ENCODE measurements around the gene LARGE1.

DNA sequence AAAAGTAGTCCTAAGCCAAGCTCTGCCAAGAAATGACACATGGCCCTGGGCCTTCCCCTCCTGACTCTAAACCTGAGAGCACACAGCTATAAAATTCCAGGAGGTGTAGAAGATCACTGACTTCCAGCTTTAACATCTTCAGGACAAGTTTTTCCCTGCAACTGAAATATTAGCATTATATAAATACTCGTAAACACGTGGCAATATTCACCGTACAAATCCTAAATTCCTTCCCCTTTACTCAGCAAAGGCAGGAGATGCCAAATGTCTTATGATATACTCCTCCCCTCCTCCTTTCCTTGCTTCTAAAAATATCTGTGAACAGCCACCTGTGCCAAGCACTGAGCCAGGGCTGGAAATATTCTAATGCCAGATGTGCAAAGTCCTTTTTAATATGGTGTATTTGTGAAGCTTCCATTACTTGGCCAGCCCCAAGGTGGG is 194.0 kb downstream of the LARGE1 start:
- TF ChIP-seq, protein P1, sequence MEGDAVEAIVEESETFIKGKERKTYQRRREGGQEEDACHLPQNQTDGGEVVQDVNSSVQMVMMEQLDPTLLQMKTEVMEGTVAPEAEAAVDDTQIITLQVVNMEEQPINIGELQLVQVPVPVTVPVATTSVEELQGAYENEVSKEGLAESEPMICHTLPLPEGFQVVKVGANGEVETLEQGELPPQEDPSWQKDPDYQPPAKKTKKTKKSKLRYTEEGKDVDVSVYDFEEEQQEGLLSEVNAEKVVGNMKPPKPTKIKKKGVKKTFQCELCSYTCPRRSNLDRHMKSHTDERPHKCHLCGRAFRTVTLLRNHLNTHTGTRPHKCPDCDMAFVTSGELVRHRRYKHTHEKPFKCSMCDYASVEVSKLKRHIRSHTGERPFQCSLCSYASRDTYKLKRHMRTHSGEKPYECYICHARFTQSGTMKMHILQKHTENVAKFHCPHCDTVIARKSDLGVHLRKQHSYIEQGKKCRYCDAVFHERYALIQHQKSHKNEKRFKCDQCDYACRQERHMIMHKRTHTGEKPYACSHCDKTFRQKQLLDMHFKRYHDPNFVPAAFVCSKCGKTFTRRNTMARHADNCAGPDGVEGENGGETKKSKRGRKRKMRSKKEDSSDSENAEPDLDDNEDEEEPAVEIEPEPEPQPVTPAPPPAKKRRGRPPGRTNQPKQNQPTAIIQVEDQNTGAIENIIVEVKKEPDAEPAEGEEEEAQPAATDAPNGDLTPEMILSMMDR (IDR thresholded peaks at IDR 0.05) = no peak
- TF ChIP-seq POLR2AphosphoS5 (IDR thresholded peaks at IDR 0.05) (no peak), POLR2A (IDR thresholded peaks at IDR 0.05) (no peak)
